NAMALWA (cell line): ENCODE measurements around the gene RBMS3.
A peak's percentile ranks its signal among the peaks of the same experiment; 100 is the strongest.
"Not testable (repeated sequence)": the region's sequence is repeated elsewhere in the genome, so short reads cannot be mapped to it uniquely, and the experiment has no call there.

Experiments used
- DNase-seq: peaks from one replicate; pipeline ENCODE4 v3.0.0-alpha.2; 2015; ENCODE audit warnings: low spot score

Gene RBMS3

DNA sequence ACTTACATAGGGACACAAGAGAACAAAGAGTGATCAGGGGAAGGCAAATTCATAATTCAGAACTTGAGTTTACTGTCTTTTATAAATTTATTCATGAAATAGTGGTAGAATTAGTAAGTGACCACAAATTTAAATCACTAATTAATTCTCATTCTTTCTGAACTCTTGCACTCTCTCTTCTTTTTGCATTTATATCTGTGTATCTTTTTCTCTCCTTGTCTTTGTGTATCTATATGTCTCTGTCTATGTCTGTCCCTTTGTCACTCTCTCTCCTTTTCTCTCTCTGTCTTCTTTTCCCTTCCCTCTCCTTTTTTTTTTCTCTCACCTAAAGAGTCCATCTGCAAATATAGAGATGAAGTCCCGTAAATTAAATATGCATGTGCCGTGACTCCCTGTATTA, 31.5 kb downstream of the RBMS3 start:
- no peak for DNase-seq

DNA sequence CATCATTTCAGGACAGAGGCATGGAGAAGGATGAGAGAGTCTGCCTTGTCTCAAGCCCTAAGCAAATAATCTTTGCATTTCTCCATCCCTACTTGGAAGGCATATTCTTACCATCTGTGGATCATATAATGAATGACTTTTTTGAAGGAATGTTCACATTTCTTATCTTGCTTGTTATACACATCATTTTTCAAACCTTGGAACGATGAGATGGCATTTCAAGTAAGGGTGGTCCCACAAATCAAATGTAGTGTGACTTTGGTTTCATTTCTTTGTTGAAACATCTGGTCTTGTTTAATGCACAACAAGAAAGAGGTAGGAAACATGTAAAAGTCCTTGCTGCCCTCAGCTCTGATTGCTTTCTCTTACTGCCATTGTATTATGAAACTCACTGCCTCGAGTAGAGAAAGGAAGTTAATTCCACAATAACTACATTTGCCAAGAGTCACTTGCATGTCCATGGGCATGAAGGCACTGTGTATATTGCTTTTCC, 32.1 kb downstream of the RBMS3 start:
- DNase-seq: no peak

DNA sequence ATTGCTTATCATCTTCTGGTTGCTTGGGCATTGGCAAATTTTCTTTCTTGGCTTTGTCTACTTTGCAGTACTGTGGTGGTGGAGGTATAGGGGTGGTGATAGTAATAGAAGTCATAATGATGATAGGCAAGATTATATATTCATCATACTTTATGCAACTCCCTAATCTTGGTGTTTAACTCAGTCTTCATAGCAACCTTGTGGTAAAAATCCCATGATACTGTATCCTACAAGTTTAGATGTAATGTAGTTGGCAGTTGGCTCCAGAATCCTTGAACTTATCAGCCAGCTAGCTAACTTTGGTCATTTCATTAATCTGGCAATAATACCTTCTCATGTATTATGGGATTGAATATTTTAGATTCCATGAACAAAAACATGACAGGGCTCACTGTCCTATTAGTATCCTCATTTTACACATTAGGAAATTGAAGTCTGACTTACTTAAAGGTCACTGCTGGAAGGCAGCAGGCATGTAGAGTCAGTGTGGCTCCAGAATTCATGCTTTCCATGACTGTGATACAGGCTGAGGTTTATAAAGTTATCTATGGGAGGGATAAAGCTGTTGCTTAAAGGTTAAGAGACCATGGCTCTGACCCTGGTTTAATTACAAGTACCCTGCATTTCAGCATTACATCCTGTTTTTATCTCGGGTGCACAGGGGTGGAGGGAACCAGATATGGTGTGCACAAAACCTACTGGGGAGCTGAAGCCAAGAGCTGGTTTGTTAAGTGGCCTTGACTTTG, 33.3 kb downstream of the RBMS3 start:
- DNase-seq: no peak

DNA sequence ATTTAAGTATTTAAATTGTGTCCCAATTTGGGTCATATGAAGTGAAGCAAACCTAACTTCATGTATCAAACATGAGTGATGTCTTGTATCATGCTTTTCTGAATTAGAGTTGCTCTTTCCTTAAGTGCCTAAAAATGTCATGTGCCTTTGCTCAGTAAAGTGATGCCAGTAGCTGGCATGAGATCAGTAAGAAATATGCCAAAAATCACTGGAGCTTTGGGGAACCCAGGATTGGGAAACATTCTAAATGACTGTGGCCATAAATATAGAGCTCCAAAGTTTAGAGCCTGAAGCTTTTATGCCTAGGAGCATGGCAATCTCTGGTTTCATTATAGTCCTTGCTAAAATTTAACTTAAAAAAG, 33.8 kb downstream of the RBMS3 start:
- DNase-seq: no peak

DNA sequence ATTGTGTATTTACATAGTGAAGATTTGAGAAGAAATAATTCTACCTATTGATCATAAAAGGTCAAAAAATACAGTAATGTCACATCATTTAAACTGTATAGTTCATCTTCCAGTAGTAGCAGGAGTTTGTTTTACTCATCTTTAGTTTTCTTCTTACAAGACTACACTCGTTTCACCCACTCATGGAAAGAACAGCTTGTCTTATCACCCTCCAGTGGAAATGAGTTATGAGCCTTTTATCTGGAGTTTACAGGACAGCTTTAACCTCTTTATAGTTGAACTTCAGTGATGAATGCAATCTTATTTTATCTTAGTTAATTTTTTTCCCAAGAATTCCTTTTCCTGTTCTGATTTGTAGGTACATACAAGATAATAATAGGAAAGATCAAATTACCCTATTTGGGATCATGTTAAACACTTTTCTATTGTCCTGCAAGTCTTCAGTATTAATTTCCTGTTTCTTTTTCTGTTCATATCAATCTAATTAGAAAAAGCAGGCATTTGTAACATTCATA, 36.8 kb downstream of the RBMS3 start:
- DNase-seq: no peak

DNA sequence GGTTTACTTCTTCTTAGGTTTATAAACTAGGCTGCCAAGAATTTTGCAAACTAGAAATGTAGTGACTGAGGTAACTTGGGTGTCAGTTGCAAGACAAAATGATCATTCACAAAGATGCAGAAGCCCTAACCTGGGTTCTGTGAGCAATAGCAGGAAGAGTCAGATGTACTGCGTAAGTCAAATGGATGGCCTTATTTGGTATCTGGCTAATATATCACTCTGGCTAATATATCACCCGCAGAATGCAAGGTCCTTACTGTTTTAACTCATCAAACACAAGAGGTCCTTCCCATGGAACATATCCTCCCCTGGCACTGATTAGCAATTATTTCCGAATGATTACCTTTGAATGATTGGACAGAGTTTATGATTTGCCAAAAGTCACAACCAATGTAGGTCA, 37.4 kb downstream of the RBMS3 start:
- DNase-seq: no peak

DNA sequence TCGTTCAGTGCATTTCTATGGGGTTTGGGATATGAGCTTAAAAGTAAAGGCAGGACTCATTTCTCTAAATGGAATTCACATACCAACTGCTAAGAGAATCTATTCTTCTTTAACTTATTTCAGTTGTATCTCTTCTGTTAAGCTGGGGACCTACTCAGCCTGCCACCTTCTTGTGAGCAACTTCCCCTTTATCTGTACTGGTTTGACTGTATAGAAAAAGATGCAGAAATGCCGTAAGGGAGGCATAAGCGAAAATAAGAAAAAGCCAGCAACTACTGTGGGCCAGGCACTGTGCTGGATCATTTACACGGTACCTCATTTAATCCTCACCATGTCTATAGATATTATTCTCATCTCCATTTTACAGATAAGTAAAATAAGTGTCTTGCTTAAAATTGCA, 38.4 kb downstream of the RBMS3 start:
- peak; percentile 59 for DNase-seq

DNA sequence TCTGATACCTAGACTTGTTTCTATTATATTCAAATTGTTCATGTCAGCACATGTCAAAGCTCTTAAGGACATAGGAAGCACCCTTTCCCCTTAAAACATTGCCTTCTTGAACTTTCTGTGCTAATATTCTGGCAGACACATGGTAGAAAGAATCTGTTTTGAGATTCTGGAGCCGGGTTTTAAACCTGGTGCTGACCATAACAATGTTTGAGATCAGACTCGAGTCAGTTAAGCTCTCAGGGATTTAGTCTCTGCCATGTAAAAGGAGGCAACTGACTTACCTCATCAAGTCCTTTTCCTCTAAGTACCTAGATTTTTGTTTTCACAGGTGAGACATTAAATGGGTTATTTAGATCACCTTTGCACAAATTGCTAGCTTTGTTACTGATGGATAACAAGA, 38.9 kb downstream of the RBMS3 start:
- no peak for DNase-seq

DNA sequence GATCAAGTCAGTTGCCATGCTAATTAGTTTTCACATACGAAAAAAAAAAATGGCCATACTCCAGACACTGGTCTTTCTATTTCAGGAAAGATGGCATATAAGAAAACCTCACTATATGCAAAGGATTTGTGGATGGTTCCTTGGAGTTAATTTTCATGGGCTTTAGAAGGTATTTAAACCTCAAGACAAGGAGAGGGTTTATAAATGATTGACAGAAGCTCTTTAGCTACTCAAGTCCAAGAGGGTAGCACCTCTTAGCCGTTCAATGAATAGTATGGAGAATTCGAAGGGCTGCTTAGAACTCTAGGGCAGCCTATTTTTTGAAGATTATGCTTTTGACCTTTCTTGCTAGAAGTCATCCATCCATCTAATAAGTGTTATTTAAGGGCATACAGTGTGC, 41.7 kb downstream of the RBMS3 start:
- DNase-seq: no peak

DNA sequence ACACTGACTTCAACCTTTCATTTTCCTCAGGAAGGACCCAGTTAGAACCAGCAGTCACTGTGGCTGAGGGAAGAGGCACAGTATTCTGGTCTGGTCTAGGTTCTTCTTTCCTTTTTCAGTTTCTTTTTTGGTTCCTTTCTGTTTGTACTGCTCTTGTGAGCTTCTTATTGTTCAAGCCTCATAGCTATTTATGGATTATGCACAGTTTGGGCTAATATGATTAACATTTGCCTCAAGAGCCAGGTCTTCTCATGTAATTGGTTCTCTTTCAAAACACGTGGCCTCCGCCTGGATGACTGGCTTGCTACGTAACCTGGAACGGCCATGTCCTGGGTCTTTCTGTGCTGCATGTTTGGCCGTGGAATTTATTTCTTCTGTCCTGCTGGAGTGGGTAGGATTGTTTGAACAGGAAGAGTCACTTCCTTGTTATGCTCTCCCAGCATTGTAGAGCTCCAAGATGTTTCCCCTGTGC, 43.3 kb downstream of the RBMS3 start:
- peak; percentile 34 for DNase-seq

DNA sequence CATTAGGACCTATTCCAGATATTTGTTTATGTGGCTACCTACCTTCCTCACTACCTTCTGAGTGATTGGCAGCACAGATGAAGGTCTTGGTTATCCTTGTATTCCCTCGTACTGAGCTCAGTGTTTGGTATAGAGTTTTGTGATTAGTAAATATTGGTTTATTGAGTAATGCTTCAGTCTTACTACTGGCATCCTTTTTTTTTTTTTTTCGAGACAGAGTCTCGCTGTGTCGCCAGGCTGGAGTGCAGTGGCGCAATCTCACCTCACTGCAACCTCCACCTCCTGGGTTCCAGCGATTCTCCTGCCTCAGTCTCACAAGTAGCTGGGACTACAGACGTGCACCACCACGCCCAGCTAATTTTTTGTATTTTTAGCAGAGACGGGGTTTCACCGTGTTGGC, 45.7 kb downstream of the RBMS3 start:
- not testable (repeated sequence) for DNase-seq

DNA sequence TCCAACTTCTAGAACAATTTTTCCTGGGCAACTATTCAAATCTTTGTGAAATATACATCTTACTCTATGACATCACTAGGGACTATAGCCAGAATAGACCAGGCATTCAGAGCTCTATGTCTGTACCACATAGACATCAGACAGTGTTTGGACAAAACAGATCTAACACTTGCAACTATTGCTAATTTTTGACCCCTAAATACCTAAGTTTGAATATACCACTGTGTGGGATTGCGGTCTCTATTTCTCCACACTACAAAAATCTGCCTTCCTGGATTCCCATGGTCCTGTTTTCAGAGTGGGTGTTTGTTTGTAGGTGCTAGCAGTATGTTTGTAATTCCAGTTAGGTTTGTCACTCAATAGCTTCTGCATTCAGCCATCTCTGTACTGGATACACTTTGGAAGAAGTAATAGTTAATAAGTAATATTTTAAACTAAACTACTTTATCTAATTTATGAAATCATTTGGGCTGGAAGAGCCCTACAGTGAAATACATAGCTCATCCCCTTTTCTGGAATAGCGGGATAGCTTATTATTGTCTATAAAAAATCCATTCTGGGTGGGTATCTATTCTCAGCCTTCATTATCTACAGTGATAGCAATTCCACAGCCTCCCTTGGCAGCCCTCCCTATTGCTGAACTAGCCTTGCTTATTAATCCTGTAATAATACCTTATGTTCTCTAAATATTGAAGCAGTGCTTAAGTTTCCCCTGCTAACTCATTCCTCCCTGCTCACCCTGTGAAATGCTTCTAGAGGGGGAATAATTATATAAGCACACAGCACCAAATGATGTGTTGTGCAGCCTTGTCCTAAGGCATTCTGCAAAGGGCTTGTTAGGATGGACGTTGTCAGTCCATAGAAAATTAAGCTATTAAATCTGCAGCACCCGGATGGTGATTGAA, 49.4 kb downstream of the RBMS3 start:
- DNase-seq: no peak

DNA sequence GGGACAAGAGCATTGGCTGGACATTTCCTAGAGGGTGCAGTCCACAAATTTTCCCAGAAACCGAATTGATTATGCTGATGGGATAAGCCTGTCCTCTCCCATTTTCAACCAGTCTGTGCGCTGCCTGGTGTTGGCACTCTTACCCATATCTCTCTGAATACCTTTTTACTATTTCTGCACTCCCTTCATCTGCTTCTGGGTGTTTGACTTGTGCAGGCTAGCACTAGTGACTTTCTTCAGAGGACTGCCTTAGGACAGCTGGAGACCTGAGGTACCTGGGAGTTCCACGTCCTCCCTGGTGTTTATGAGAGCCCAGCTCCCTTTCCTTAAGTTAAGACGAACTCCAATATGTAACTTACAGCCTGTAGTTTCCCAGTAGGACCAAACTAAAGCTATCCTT, 50.2 kb downstream of the RBMS3 start:
- no peak for DNase-seq

DNA sequence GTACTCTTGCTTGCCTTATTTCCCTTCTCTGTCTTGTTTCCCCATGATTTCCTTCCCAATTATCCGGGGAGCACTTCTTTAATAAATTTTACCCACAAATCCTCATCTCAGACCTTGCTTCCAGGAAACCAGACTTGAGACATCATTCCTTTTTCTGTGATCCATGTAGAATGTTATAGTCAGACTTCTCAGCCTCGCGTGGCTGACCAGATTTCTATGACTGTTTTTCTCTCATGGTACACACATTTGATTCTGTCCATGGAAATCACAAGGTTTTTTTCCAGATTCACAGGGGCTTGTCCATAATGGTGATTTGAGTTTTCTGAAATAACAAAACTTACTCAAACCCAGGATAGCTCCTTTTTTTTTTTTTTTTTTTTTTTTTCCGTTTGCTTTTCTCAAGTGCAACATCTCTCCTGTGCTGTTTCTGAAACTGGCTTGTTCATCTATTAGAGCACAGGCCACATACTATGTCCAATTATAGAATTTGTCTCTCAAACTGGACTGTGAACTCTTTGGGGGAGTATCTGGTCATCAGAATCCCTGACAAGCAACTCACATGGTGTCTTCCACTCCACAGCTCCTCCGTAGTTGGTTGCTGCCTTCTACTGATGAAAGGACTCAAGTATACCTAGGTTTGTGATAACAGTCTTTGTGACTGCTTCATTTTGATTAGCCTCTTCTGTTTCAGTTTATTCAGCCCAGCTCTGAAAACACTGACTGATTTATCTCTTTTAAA, 50.8 kb downstream of the RBMS3 start:
- no peak for DNase-seq

DNA sequence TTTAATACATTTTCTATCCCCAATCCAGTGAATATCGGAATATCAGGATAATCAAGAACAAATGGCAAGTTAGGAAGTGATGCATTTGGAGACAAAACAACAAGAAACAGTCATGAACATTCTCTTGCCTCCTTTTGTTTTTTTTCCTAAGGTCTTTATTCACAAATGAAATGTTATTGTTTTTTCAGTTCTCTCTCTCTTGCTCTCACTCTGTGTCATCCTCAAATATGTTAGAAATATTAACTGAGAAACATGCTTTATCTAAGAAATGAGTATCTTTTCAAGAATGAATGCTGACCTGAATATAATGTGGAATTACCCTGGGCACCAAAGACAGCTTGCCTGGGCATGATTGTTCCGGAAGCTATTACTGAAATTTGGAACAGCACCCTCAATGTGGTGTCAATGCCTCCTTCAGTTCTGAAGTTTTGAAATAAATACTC, 51.3 kb downstream of the RBMS3 start:
- no peak for DNase-seq

DNA sequence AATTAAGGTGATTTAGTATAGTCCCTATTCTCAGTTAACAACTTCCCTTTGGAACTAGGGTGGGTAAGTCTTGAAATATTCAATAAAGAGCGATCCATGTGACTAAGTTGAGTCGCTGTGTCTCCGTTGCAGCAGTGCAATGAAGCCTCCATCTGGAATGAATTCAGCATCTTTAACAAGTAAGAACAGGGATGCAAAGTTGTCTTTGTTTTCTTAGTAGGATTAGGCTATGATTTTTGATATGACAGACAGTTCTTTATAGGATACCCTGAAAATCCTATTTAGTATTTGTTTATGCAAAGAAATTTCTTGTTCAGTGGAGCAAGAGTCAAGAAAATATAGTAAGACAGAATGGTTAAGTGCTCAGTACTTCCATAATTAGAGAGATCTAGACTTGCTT, 52.7 kb downstream of the RBMS3 start:
- no peak for DNase-seq

DNA sequence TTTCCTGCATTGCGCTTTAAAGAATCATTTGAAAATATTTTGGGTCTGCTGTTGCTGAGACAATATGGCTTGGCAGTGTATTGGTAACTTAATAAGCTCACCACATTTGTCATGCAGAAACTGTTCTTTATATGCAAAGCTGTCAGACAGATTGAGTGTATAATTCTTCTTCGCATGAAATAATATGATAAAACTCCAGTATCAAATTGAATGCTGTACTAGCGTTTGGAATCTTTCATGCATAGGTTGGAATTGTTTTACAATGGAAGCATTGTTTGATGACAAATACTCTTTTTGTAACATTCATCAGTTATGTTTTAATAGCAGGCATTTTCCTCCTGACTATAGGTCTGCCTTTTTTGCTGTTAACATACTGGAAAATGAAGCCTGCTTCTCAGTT, 53.8 kb downstream of the RBMS3 start:
- DNase-seq: no peak

DNA sequence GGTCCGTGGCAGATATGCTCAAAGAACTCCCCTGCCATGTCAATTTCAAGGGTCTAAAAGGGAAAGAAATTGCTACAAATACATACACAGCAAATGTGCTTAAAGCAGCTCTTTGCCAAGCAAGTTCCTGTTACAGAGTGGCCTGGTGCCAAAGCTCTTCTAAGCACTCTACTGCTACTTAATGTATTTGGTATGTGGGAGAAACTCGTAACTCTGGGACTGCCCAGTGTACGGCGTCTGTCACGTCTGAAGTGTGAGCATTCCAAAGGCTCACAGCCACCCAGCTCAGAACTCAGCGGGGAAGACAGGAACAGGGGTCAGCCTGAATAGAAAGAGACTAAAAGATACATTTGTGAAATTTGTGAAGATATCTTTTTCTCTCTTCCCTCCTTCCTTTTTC, 54.6 kb downstream of the RBMS3 start:
- DNase-seq: no peak

DNA sequence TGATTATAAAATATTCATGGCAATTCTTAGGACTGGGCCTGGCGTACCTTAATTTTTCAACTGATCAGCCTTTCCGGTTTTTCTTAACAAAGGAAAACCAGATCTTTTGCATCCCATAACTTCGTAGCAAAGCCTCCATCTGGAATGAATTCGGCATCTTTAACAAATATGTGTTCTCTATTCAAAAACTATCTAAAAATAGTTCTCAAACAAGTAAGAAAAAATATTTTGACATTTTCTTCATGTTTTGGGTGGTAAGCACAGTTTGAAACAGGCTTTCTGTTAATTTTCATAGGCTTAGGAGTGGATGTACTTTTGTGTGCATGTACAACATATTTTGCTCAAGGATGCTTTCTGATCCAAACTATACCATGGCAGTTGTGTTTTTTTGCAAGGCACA, 55.1 kb downstream of the RBMS3 start:
- DNase-seq: no peak

DNA sequence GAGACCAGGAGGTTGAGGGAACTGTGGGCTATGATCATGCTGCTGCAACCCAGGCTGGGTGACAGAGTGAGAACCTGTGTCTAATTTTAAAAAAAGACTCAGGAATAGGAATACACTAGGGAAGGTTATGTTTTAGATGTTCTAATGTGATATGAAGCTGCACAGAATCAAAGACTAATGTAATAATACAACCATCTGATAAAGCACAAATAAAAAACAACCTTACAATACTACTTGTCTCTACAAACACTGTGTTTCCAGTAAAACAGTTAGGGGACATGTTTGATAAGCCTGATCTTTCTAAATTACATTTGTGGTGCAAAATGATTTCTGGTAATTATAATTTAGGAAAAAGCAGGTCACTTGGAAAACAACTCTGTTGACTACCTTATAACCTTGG, 56.7 kb downstream of the RBMS3 start:
- DNase-seq: no peak

DNA sequence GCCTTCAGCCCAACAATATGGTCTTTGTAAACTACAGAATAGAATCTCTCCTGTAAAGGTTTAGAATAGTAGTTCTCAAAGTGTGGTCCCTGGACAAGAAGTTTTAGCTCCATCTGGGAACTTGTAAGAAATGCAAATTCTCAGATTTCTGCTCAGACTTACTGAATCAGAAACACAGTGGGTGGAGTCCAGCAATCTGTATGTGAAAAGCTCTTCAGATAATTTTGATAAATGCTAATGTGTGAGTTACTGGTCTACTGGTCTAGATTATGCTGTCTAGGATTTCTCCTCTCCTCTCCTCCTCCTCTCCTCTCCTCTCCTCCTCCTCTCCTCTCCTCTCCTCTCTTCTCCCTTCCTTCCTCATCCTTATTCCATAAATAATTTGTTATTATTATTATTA, 57.5 kb downstream of the RBMS3 start:
- no peak for DNase-seq
